H1 (cell line): ENCODE results near the gene CD248. TPM values are rescaled to one million over a fixed set of nuclear protein-coding genes. Genes with fewer than 3 reads are reported as not detected.

Source experiments
- BCL11A ChIP-seq, 2 experiments: IDR thresholded peaks; one replicate each; pipeline ENCODE4 v1.6.1; 2011; ENCODE audit warnings: low read depth in 2 of 2, low read length in 2 of 2, mild to moderate bottlenecking in 2 of 2
- SAP30 ChIP-seq: fragments of 300-600 bp; sonication (generic); IDR thresholded peaks from 2 replicates; pipeline ENCODE4 v1.7.1; 2012; ENCODE audit warnings: low read length, moderate library complexity, mild to moderate bottlenecking, inconsistent platforms; ENCODE audit not compliant: insufficient read depth, insufficient replicate concordance
- SRF ChIP-seq: IDR thresholded peaks from 2 replicates; pipeline ENCODE4 v1.6.1; 2011; ENCODE audit warnings: mild to moderate bottlenecking, low read depth, low read length, moderate library complexity
- polyA plus RNA-seq, 7 experiments: library from polyadenylated mRNA; depleted of rRNA in 3 of 7; stranded (reverse) in 5 of 7; unstranded in 2 of 7; fragments of >200 nt in 5 of 7; fragments of 200-250 nt in 2 of 7; gene quantifications; 1 replicate in 5 of 7; 2 replicates in 1 of 7; 4 replicates in 1 of 7; pipeline versions ENCODE4 v1.2.1 to v1.2.3, GENCODE V29; 2011 to 2013; ENCODE audit warnings: missing spikeins in 2 of 7, mixed read lengths in 2 of 7
- total RNA-seq: library from RNA; stranded (reverse); fragmentation: NEBNext Ultra II Directional; extraction: Animal tissue kit (Norgen Biotek cat#: 25700); gene quantifications from 2 replicates; pipeline ENCODE4 v1.2.1, GENCODE V29; 2021

The CD248 gene
- total and polyA plus RNA-seq, 2 of the 8 experiments (the other 6 are each of a cell fraction or from before 2014, with no cell fraction given): 2.7 to 3.9 TPM

GRCh38 chr11:66293352-66293751 is 23.5 kb downstream of the CD248 start (continued):
- TF ChIP-seq BCL11A (IDR thresholded peaks at IDR 0.05; ENCODE audit: low read depth in 2 of 2, low read length in 2 of 2) (no peak), SAP30 (no peak), SRF (no peak)
